NCI-H146 treated with DMSO at 0.1 percent for 48 hours (cell line): Measurements from ENCODE around the gene DMRTB1.
"Not testable (repeated sequence)": the region's sequence is repeated elsewhere in the genome, so short reads cannot be mapped to it uniquely, and the experiment has no call there.

ENCODE experiments used
- DNase-seq: peaks from one replicate; lab custom pipeline; 2025; ENCODE audit not compliant: unreplicated experiment; lab: John Stamatoyannopoulos, UW

The DMRTB1 gene

DNA sequence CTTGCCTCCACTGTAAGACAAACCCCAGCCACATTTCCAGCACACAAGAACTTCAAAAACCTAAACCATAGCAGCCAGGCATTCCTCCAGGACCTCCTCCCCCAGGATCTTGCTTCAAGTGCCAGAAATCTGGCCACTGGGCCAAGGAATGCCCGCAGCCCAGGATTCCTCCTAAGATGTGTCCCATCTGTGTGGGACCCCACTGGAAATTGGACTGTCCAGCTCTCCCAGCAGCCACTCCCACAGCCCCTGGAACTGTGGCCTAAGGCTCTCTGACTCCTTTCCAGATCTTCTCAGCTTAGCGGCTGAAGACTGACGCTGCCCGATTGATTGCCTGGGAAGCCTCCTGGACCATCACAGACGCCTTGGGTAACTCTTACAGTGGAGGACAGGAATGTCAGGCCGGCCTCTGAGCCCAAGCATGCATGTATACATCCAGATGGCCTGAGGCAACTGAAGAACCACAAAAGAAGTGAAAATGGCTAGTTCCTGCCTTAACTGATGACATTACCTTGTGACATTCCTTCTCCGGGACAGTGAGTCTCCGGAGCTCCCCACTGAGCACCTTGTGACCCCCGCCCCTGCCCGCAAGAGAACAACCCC, 24.7 kb upstream of the DMRTB1 start:
- DNase-seq = not testable (repeated sequence)

- no peak for DNase-seq
These were observed 24.0 kb upstream of the DMRTB1 start for GRCh38 chr1:53435151-53435550.

GRCh38 chr1:53438427-53439336, 20.5 kb upstream of the DMRTB1 start:
- no peak for DNase-seq

DNA sequence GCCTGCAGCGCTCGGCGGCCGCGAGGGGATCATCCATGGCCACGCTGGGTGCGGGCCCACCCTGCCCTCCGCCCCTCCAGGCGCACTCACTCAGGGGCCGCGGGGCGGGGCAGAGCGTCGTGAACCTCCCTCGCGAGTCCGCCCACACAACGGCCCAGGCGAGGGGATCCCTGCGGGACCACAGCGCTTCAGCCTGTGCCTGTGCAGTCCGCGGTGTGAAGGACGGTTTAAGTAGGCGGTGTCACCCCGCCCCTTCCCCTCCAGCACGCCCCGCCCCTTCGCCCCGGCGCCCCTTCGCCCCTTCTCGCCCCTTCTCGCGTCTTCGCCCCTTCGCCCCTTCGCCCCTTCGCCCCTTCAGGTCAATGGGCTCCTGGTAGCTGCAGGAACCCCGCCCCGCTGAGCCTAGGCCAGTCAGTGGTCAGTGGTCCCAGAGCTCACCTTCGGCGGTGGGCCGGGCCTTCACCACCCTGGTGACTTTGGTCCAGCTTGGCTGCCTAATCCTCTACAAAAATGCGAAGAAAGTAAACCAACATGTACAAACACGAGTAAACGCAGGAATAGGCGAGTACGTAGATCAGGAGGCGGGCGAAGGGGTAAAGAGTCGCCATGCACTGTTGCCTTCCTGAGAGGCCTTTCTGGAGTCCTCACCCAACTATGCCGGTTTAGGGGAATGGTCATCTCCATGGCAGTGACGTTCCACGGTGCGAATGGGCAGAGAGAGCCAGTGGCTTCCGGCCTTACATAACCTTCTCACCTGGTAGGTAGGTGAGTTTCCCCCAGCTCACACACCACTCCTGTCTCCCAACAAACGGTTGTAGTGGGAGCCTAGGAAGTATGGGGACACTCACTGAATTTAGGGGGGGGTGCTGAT, 19.6 kb upstream of the DMRTB1 start:
- no peak for DNase-seq

DNA sequence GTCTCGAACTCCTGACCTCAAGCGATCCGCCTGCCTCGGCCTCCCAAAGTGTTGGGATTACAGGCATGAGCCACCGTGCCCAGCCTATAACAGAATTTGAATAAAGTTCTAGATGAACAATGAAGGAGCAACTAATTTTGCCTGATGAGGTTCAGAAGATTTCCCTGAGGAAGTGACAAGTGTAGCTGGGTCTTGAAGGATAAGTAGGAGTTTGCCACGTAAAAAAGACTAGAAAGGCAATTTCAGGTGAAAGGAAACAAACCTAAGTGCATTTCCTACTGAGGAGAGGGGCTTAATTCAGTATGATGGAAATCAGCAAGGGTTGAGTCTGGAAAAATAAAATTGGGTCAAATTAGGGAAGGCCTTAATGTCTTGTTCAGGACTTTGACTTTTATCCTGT, 18.6 kb upstream of the DMRTB1 start:
- DNase-seq = no peak

DNA sequence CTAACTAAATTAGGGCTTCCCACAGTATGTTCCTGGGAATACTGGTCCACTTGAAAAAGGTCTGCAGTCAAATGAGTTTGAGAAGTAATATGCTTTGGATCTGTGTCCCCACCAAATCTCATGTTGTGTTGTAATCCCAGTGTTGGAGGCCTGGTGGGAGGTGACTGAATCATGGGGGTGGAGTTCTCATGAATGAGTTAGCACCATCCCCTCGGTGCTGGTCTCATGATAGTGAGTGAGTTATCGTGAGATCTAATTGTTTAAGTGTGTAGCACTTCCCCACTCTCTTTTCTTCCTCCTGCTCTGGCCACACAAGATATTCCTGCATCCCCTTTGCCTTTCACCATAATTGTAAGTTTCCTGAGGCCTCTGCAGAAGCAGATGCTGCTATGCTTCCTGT, 16.9 kb upstream of the DMRTB1 start:
- no peak for DNase-seq

DNA sequence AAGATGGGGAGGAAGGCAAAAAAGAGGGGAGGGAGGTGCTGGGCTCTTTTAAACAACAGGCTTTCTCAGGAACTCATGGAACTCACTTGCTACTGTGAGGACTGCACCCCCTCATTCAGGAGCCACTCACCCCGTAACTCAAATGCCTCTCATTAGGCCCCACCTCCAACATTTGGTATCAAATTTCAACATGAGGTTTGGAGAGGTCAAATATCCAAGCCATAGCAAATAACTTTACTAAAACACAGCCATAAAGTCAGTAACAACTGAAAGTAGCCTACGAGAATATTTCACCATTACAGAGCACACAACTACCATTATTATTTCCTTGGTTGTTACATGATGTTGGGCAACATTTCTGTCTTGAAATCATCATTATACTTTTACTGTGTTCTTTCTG, 13.1 kb upstream of the DMRTB1 start:
- no peak for DNase-seq

DNA sequence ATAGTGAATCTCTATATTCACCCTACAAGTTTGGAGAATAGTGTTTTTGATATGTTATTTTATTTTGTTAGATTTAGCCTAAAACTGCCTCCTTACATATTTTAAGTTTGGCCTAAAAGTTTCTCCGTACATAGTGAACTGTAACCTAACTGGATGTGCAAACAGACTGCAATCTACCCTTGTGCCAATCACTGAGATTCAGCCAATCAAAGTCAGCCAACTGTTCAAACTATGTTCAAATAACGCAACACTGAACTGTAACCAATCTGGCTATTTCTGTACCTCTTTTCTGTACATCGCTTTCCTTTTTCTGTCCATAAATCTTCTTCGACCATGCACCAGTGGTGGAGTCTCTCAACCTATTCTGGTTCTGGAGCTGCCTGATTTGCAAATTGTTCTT, 11.8 kb upstream of the DMRTB1 start:
- no peak for DNase-seq

GRCh38 chr1:53448241-53448841, 10.9 kb upstream of the DMRTB1 start:
- no peak for DNase-seq

- no peak for DNase-seq
These were observed 10.2 kb upstream of the DMRTB1 start for GRCh38 chr1:53449021-53449420.

DNA sequence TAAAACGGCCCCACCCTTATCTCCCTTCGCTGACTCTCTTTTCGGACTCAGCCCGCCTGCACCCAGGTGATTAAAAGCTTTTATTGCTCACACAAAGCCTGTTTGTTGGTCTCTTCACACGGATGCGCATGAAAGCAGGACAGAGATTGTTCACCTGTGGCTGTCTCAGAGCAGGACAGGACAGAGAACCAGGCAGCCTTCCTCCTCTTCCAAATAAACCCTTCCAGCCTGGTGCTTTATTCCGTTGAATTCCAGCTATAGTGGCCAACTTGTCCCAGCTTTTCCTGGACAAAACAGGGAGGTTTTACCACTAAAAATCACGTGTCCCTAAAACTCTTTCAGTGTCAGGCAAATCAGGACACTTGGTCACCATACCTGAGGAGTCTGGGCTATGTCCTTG, 9.5 kb upstream of the DMRTB1 start:
- DNase-seq = no peak

GRCh38 chr1:53450225-53450624, 9.0 kb upstream of the DMRTB1 start:
- DNase-seq = no peak

DNA sequence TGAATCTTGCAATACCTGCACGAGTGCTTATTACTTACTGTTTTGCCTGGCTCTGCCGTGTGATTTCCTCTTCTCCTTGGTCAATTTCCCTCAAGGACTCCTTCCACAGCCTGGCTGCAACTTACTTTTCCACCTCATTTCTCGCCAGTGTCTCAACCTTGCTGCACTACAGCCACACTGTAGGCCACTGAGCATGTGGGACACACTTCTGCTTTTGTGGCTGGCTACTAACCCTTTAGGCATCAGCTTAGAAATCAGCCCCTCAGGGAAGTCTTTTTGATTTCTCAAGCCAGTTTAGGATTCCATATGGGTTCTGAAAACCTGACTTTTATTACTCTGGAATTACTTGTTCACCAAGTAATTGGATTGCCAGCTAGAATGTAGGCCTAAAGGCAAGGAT, 5.2 kb upstream of the DMRTB1 start:
- no peak for DNase-seq

DNA sequence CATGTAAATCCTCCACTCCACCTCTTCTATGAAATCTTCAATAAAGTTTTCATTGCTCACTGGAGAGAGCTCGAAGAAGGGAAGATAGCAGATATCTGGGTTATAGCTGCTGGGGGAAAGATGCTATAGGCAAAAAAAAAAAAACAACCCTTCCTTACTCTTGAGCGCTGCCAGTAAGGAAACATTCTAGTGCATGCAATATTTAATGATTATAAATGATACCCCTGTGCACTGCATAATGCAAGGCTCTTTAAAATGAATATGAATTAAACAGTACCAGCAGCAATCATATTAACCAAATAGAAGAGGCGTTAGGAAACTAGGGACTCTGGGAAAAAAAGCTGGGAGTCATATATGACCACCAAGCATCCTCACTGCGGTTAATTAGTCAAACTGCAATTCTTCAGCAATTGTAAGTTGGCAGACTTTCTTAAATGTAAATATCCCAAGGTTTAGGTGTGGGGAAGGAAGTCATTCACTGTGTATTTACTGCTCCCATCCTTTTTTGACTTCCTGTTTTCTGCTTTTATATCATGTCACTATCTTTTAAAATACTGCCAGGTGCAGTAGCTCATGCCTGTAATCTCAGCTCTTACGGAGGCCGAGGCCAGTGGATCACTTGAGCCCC, 3.7 kb upstream of the DMRTB1 start:
- DNase-seq = no peak

- no peak for DNase-seq
These were observed 565 bp upstream of the DMRTB1 start for GRCh38 chr1:53458634-53459033.

DNA sequence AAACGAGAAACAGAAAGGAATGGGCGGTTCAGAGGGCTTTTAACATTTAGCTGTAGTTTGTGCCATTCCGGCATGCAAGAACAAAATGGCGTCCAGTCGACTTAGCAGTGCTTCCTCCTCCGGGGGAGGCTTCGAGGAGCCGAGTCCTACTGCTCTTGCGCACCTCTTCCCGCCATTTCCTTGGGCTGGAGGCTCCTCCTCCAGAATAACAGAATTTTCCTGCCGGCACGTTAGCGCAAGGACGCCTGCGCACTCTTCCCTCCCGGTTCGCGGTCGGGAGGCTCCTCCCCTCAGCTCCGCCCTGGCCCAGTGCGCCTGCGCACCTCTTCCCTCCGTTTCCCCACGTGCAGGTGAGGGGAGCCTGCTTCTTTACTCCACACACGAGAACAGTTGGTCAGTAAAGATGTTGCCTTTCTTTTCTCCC, 1.0 kb downstream of the DMRTB1 start:
- DNase-seq = no peak

GRCh38 chr1:53460666-53461322, 1.6 kb downstream of the DMRTB1 start:
- no peak for DNase-seq

- DNase-seq = no peak
These were observed 2.3 kb downstream of the DMRTB1 start for GRCh38 chr1:53461323-53462044.

GRCh38 chr1:53462193-53462592, 3.0 kb downstream of the DMRTB1 start:
- no peak for DNase-seq
